A549 (cell line): Measurements from ENCODE around the gene MEIOSIN. TPM values are rescaled to one million over a fixed set of nuclear protein-coding genes. Genes with fewer than 3 reads are reported as not detected.
A peak's percentile ranks its signal among the peaks of the same experiment; 100 is the strongest.

Experiments
- ATAC-seq, 2 experiments: fragments of 200-7000 bp in 1 of 2; fragments of >200 bp in 1 of 2; cut with Nextera tagmentation in 1 of 2; cut with Tn5 transposase in 1 of 2; 3 replicates each; pipeline versions ENCODE4 v1.8.0 to v1.9.1; 2018 to 2020; ENCODE audit warnings: mild to moderate bottlenecking in 1 of 2, moderate library complexity in 1 of 2
- CTCF ChIA-PET: fragments of 300-600 bp; sonication (Branson Sonifier 250); formaldehyde crosslinking; extraction: SDS; loops from one replicate; lab custom pipeline; 2021; ENCODE audit warnings: antibody characterized with exemption, inconsistent platforms; lab: Yijun Ruan, JAX
- POLR2A ChIA-PET: fragments of 350-600 bp; formaldehyde crosslinking; extraction: SDS; loops from one replicate; lab custom pipeline; 2021; ENCODE audit warnings: antibody characterized with exemption, inconsistent platforms; lab: Yijun Ruan, JAX
- DNase-seq, 2 experiments: peaks; one replicate each; pipeline versions ENCODE4 v3.0.0 to v3.0.0-alpha.2; 2011 to 2016; ENCODE audit warnings: low read depth in 1 of 2, low spot score in 1 of 2
- FAIRE-seq: peaks from 2 replicates; lab custom pipeline; 2011; peaks lifted over from hg19 to GRCh38; lab: Jason Lieb, UNC
- H3K27ac ChIP-seq, 2 experiments: fragments of >200 bp; sonication (Bioruptor Twin); formaldehyde crosslinking; 3 replicates each; pipeline ENCODE4 v1.5.1; 2016 to 2017
- H3K4me1 ChIP-seq: fragments of >200 bp; sonication (Bioruptor Twin); formaldehyde crosslinking; 3 replicates; pipeline ENCODE4 v1.6.1; 2016
- H3K4me2 ChIP-seq: fragments of >200 bp; sonication (Bioruptor Twin); formaldehyde crosslinking; 3 replicates; pipeline ENCODE4 v1.6.1; 2016
- H3K4me3 ChIP-seq: fragments of >200 bp; sonication (Bioruptor Twin); formaldehyde crosslinking; 3 replicates; pipeline ENCODE4 v1.5.1; 2016
- H3K9me3 ChIP-seq: fragments of >200 bp; sonication (Bioruptor Twin); formaldehyde crosslinking; 3 replicates; pipeline ENCODE4 v1.6.1; 2016
- ATOH8 ChIP-seq: fragments of 250-450 bp; sonication (Bioruptor Pico); IDR thresholded peaks from 2 replicates; pipeline ENCODE4 v1.5.0; 2020; ENCODE audit warnings: low read depth, mild to moderate bottlenecking, moderate library complexity
- BHLHE40 ChIP-seq: IDR thresholded peaks from 2 replicates; pipeline ENCODE4 v1.6.1; 2012; ENCODE audit warnings: low read depth, low read length, inconsistent platforms
- CBX8 ChIP-seq: fragments of 200-600 bp; sonication (generic); IDR thresholded peaks from 2 replicates; pipeline ENCODE4 v1.6.1; 2016
- CEBPB ChIP-seq, 2 experiments: fragments of >200 bp in 1 of 2; sonication (Bioruptor Twin) in 1 of 2; formaldehyde crosslinking in 1 of 2; IDR thresholded peaks; 2 replicates each; pipeline ENCODE4 v1.6.1; 2012 to 2016
- EHMT2 ChIP-seq: fragments of 200-600 bp; sonication (generic); IDR thresholded peaks from 2 replicates; pipeline ENCODE4 v1.6.1; 2016; ENCODE audit warnings: antibody characterized with exemption, low read depth, mild to moderate bottlenecking, moderate library complexity
- FOSB ChIP-seq: fragments of 250-450 bp; sonication (Bioruptor Pico); IDR thresholded peaks from 2 replicates; pipeline ENCODE4 v1.5.0; 2020; ENCODE audit warnings: mild to moderate bottlenecking, moderate library complexity
- GATA3 ChIP-seq: IDR thresholded peaks from 2 replicates; pipeline ENCODE4 v1.6.1; 2012; ENCODE audit warnings: borderline replicate concordance
- HDAC2 ChIP-seq: fragments of 200-600 bp; sonication (generic); IDR thresholded peaks from 2 replicates; pipeline ENCODE4 v1.6.1; 2016
- HES2 ChIP-seq: fragments of >200 bp; sonication (Bioruptor Twin); formaldehyde crosslinking; IDR thresholded peaks from 2 replicates; pipeline ENCODE4 v1.6.1; 2016
- HEYL ChIP-seq: fragments of 250-450 bp; sonication (Bioruptor Pico); IDR thresholded peaks from 2 replicates; pipeline ENCODE4 v1.8.0; 2021; ENCODE audit warnings: mild to moderate bottlenecking, moderate library complexity
- HMGXB4 ChIP-seq: fragments of 250-450 bp; sonication (Bioruptor Pico); IDR thresholded peaks from 2 replicates; pipeline ENCODE4 v1.5.0; 2021; ENCODE audit warnings: mild to moderate bottlenecking, moderate library complexity, borderline replicate concordance
- HOXA7 ChIP-seq: fragments of 250-450 bp; sonication (Bioruptor Pico); IDR thresholded peaks from 2 replicates; pipeline ENCODE4 v1.5.0; 2020; ENCODE audit warnings: mild to moderate bottlenecking, moderate library complexity
- JUN ChIP-seq, 2 experiments: fragments of >200 bp; sonication (Bioruptor Twin); formaldehyde crosslinking; IDR thresholded peaks; 2 replicates in 1 of 2; 3 replicates in 1 of 2; pipeline ENCODE4 v1.6.1; 2016 to 2017
- JUNB ChIP-seq: fragments of >200 bp; sonication (Bioruptor Twin); formaldehyde crosslinking; IDR thresholded peaks from 2 replicates; pipeline ENCODE4 v1.6.1; 2016
- KDM1A ChIP-seq: fragments of 200-600 bp; sonication (generic); IDR thresholded peaks from 2 replicates; pipeline ENCODE4 v1.6.1; 2016; ENCODE audit warnings: low read depth, mild to moderate bottlenecking
- MAX ChIP-seq: IDR thresholded peaks from 2 replicates; pipeline ENCODE4 v1.6.1; 2012
- MAZ ChIP-seq: fragments of 150-350 bp; IDR thresholded peaks from 2 replicates; pipeline ENCODE4 v1.6.1; 2014; ENCODE audit warnings: antibody characterized with exemption, low read depth, low read length, borderline replicate concordance
- MYC ChIP-seq: IDR thresholded peaks from 2 replicates; pipeline ENCODE4 v1.6.1; 2012; ENCODE audit warnings: mild to moderate bottlenecking, inconsistent platforms, low read length, improper control_type of control experiment, borderline replicate concordance
- NFE2L2 ChIP-seq: fragments of 150-350 bp; conservative IDR thresholded peaks from 2 replicates; pipeline ENCODE4 v1.6.1; 2014; ENCODE audit warnings: low read length
- PHF8 ChIP-seq: fragments of 200-600 bp; sonication (generic); IDR thresholded peaks from 2 replicates; pipeline ENCODE4 v1.6.1; 2016; ENCODE audit warnings: low read depth, mild to moderate bottlenecking, antibody characterized with exemption, moderate library complexity, borderline replicate concordance
- POLR2A ChIP-seq: IDR thresholded peaks from 2 replicates; pipeline ENCODE4 v1.6.1; 2012; ENCODE audit warnings: mild to moderate bottlenecking, low read length
- POLR2AphosphoS2 ChIP-seq: conservative IDR thresholded peaks from 2 replicates; pipeline ENCODE4 v1.6.1; 2012; ENCODE audit warnings: low read length, improper control_type of control experiment, inconsistent platforms
- RAD21 ChIP-seq, 2 experiments: fragments of >200 bp in 1 of 2; sonication (Bioruptor Twin) in 1 of 2; formaldehyde crosslinking in 1 of 2; IDR thresholded peaks in 1 of 2; conservative IDR thresholded peaks in 1 of 2; 2 replicates in 1 of 2; 3 replicates in 1 of 2; pipeline ENCODE4 v1.6.1; 2012 to 2018; ENCODE audit warnings: inconsistent platforms in 1 of 2
- RARB ChIP-seq: fragments of 250-450 bp; sonication (Bioruptor Pico); IDR thresholded peaks from 2 replicates; pipeline ENCODE4 v1.8.0; 2021; ENCODE audit warnings: mild to moderate bottlenecking, moderate library complexity
- RCOR1 ChIP-seq: fragments of 150-350 bp; IDR thresholded peaks from 2 replicates; pipeline ENCODE4 v1.6.1; 2014; ENCODE audit warnings: antibody characterized with exemption, low read length, low read depth
- RFX5 ChIP-seq: fragments of 450-650 bp; IDR thresholded peaks from 2 replicates; pipeline ENCODE4 v1.7.1; 2014; ENCODE audit warnings: antibody characterized with exemption, mild to moderate bottlenecking, moderate library complexity
- RNF2 ChIP-seq: fragments of 200-600 bp; sonication (generic); IDR thresholded peaks from 2 replicates; pipeline ENCODE4 v1.6.1; 2016; ENCODE audit warnings: low read depth, mild to moderate bottlenecking, antibody characterized with exemption, moderate library complexity, borderline replicate concordance
- SMC3 ChIP-seq: fragments of >200 bp; sonication (Bioruptor Twin); formaldehyde crosslinking; IDR thresholded peaks from 3 replicates; pipeline ENCODE4 v1.6.1; 2018; ENCODE audit warnings: inconsistent platforms
- SREBF2 ChIP-seq: fragments of 450-650 bp; IDR thresholded peaks from 2 replicates; pipeline ENCODE4 v1.6.1; 2014; ENCODE audit warnings: mild to moderate bottlenecking, moderate library complexity
- TP53 ChIP-seq: fragments of 250-450 bp; sonication (Bioruptor Pico); IDR thresholded peaks from 2 replicates; pipeline ENCODE4 v1.5.0; 2021; ENCODE audit warnings: mild to moderate bottlenecking, moderate library complexity
- USF2 ChIP-seq: fragments of 450-650 bp; IDR thresholded peaks from 2 replicates; pipeline ENCODE4 v1.6.1; 2014; ENCODE audit warnings: antibody characterized with exemption
- WGBS: methylation state at CpG from one replicate; pipeline ENCODE4 v1.1.6; 2017; ENCODE audit errors: missing lambda C conversion rate; 5-methylcytosine and 5-hydroxymethylcytosine counted together
- polyA plus RNA-seq, 4 experiments: library from polyadenylated mRNA; depleted of rRNA in 3 of 4; stranded (reverse); fragments of >200 nt; fragmentation: RNase III in 1 of 4; extraction: RNeasy Plus Mini Kit Qiagen cat#74134 plus additional on column Dnase treatment in 1 of 4; gene quantifications; 2 replicates in 3 of 4; 3 replicates in 1 of 4; pipeline ENCODE4 v1.2.3, GENCODE V29; 2011 to 2017
- TF ChIP-seq, protein P1 (sequence below): fragments of >200 bp; sonication (Bioruptor Twin); formaldehyde crosslinking; IDR thresholded peaks from 3 replicates; pipeline ENCODE4 v1.6.1; 2016
- TF ChIP-seq, protein P2 (sequence below): IDR thresholded peaks from 2 replicates; pipeline ENCODE4 v1.6.1; 2012
- TF ChIP-seq, protein P3 (sequence below): IDR thresholded peaks from 2 replicates; pipeline ENCODE4 v1.6.1; 2012; ENCODE audit warnings: low read depth, borderline replicate concordance

The MEIOSIN gene
- polyA plus RNA-seq, 2 of the 4 experiments (the other 2 are of a cell fraction): not detected

DNA sequence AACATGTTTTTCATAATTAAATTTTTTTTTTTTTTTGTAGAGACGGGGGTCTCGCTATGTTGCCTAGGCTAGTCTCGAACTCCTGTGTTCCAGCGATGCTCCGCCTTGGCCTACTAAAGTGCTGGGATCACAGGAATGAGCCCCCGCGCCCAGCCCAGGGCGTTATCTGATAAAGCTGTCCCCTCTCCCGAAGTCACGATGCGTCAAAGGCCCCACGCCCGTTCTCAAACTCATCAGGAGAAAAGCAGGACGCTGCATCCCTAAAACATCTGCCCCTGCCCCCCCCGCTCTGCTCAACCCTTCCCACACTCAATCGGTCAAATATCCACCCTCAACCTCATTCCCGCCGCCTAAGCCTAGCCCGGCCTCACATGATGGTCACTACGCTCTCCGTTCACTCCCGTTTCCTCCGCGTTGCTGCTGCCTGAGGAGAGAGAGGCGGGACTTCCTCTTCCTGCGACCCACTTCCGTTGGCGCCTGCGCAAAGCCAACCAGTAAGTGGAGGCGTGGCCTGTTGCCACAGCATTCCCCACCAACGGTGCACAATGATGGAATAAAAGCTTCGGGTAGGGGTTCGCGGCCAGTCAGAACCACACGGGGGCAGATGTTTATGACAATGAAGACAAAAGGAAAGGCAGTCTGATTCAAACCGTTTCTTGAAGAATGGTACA is 41.6 kb upstream of the MEIOSIN start, which contains the start of gene SNRPD2:
SNRPD2 (minus strand) TSS at position 438 of the 671 bp plus-strand sequence; CDS start at position 373, 65 bp downstream.
- FAIRE-seq (peak; percentile 97), ATAC-seq (peak; percentile 75 to 80), DNase-seq (peak; percentile 97 to 98)
- TF ChIP-seq RARB (peak; percentile 24), RCOR1 (no peak), RNF2 (no peak), SREBF2 (no peak), SMC3 (no peak), HES2 (no peak), CBX8 (no peak), PHF8 (peak; percentile 89), RFX5 (peak; percentile 94), KDM1A (no peak), MAX (peak; percentile 87), POLR2AphosphoS2 (no peak), POLR2A (peak; percentile 98), HOXA7 (CRISPR knock-in tag) (0 out of 2 replicates have a peak, but pooled peaks have one; percentile 11), BHLHE40 (no peak), MYC (peak; percentile 51; the same call in 1 of the 2 replicates), RAD21 (conservative IDR thresholded peaks at IDR 0.05 in 1 of 2, IDR thresholded peaks at IDR 0.05 in 1 of 2) (no peak), EHMT2 (no peak), USF2 (peak; percentile 56), HMGXB4 (CRISPR knock-in tag) (0 out of 2 replicates have a peak, but pooled peaks have one; percentile 0), NFE2L2 (no peak), GATA3 (no peak), TP53 (CRISPR knock-in tag) (no peak), ATOH8 (CRISPR knock-in tag) (no peak), HEYL (CRISPR knock-in tag) (no peak), MAZ (no peak), CEBPB (IDR thresholded peaks at IDR 0.05) (peak in 1 of 2 experiments; percentile 55; a peak in 1 of 4 replicates), JUNB (no peak), HDAC2 (no peak), JUN (IDR thresholded peaks at IDR 0.05) (peak; percentile 80 to 95; a peak in 4 of 5 replicates), FOSB (no peak)
- TF ChIP-seq, protein P1, sequence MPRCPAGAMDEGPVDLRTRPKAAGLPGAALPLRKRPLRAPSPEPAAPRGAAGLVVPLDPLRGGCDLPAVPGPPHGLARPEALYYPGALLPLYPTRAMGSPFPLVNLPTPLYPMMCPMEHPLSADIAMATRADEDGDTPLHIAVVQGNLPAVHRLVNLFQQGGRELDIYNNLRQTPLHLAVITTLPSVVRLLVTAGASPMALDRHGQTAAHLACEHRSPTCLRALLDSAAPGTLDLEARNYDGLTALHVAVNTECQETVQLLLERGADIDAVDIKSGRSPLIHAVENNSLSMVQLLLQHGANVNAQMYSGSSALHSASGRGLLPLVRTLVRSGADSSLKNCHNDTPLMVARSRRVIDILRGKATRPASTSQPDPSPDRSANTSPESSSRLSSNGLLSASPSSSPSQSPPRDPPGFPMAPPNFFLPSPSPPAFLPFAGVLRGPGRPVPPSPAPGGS: peak; percentile 95
- TF ChIP-seq, protein P2, sequence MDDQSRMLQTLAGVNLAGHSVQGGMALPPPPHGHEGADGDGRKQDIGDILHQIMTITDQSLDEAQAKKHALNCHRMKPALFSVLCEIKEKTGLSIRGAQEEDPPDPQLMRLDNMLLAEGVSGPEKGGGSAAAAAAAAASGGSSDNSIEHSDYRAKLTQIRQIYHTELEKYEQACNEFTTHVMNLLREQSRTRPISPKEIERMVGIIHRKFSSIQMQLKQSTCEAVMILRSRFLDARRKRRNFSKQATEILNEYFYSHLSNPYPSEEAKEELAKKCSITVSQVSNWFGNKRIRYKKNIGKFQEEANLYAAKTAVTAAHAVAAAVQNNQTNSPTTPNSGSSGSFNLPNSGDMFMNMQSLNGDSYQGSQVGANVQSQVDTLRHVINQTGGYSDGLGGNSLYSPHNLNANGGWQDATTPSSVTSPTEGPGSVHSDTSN: no peak
- TF ChIP-seq, protein P3, sequence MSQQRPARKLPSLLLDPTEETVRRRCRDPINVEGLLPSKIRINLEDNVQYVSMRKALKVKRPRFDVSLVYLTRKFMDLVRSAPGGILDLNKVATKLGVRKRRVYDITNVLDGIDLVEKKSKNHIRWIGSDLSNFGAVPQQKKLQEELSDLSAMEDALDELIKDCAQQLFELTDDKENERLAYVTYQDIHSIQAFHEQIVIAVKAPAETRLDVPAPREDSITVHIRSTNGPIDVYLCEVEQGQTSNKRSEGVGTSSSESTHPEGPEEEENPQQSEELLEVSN: peak; percentile 49; the same call in 1 of the 2 replicates
- 2% methylated on average over 36 of the region's 36 CpGs for WGBS
- Histone ChIP-seq H3K27ac (peak within 1 kb of the TSS; percentile 88 to 91), H3K4me3 (peak within 1 kb of the TSS; percentile 82), H3K4me1 (peaks cover 13% of the 10 kb centered on the region), H3K9me3 (no peaks in the 10 kb centered on the region), H3K4me2 (peak within 1 kb of the TSS; percentile 94)
- ChIA-PET CTCF (interaction anchor here (0.6 to 8.0 kb wide), 28 partner anchors 11 to 1151 kb away, joined by 3 to 160 read pairs (median 5); partner anchors contain the start of genes FBXO46 and SIX5), POLR2A (interaction anchor here (0.5 to 4.6 kb wide), 19 partner anchors 7 to 411 kb away, joined by 3 to 68 read pairs (median 7); partner anchors contain the start of genes FBXO46 and SIX5)
